Loucy (cell line): Measurements from ENCODE around the gene TPRG1L.

Experiments used
- H2AFZ ChIP-seq: fragments of 200-600 bp; sonication (generic); 2 replicates; pipeline ENCODE4 v1.6.0; 2016; ENCODE audit warnings: antibody characterized with exemption, mild to moderate bottlenecking, low read length, moderate library complexity
- H3F3A ChIP-seq: fragments of 200-600 bp; 2 replicates; pipeline ENCODE4 v1.6.0; 2016; ENCODE audit warnings: antibody characterized with exemption, low read depth, mild to moderate bottlenecking
- H3K27me3 ChIP-seq: fragments of 200-600 bp; sonication (generic); 2 replicates; pipeline ENCODE4 v1.6.1; 2014; ENCODE audit warnings: low read length, mild to moderate bottlenecking; ENCODE audit not compliant: insufficient read depth, poor library complexity, severe bottlenecking
- H3K36me3 ChIP-seq: fragments of 200-600 bp; sonication (generic); 2 replicates; pipeline ENCODE4 v1.6.1; 2016; ENCODE audit warnings: low read length; ENCODE audit not compliant: insufficient read depth
- H3K4me1 ChIP-seq: fragments of 200-600 bp; sonication (generic); 2 replicates; pipeline ENCODE4 v1.5.1; 2014; ENCODE audit warnings: low read length, mild to moderate bottlenecking; ENCODE audit not compliant: insufficient read depth, poor library complexity, severe bottlenecking
- H3K4me2 ChIP-seq: fragments of 200-600 bp; sonication (generic); 2 replicates; pipeline ENCODE4 v1.6.0; 2014; ENCODE audit warnings: antibody characterized with exemption, low read length, low read depth, mild to moderate bottlenecking; ENCODE audit not compliant: poor library complexity, severe bottlenecking
- H3K4me3 ChIP-seq: fragments of 200-600 bp; sonication (generic); 2 replicates; pipeline ENCODE4 v1.5.1; 2014; ENCODE audit warnings: low read length, mild to moderate bottlenecking, mixed read lengths; ENCODE audit not compliant: poor library complexity, severe bottlenecking
- H3K79me2 ChIP-seq: fragments of 200-600 bp; sonication (generic); 2 replicates; pipeline ENCODE4 v1.6.1; 2014; ENCODE audit warnings: low read length; ENCODE audit not compliant: insufficient read depth
- H3K9ac ChIP-seq: fragments of 200-600 bp; sonication (generic); 2 replicates; pipeline ENCODE4 v1.6.0; 2014; ENCODE audit warnings: mild to moderate bottlenecking, low read depth, low read length, moderate library complexity; ENCODE audit not compliant: poor library complexity, severe bottlenecking
- H3K9me2 ChIP-seq: fragments of 200-600 bp; sonication (generic); replicated peaks from 2 replicates; pipeline ENCODE4 v1.6.1; 2016; ENCODE audit warnings: low read depth, low read length, mixed read lengths
- H3K9me3 ChIP-seq: fragments of 200-600 bp; sonication (generic); 2 replicates; pipeline ENCODE4 v1.6.1; 2014; ENCODE audit warnings: mild to moderate bottlenecking, antibody characterized with exemption, low read length, low read depth; ENCODE audit not compliant: insufficient read depth
- H4K20me1 ChIP-seq: fragments of 200-600 bp; sonication (generic); 2 replicates; pipeline ENCODE4 v1.6.0; 2014; ENCODE audit warnings: antibody characterized with exemption, low read length, mild to moderate bottlenecking; ENCODE audit not compliant: insufficient read depth, poor library complexity, severe bottlenecking
- CTCF ChIP-seq: fragments of 200-600 bp; sonication (generic); conservative IDR thresholded peaks from 2 replicates; pipeline ENCODE4 v1.5.1; 2014; ENCODE audit warnings: mild to moderate bottlenecking, antibody characterized with exemption, low read length
- EZH2phosphoT487 ChIP-seq: fragments of 200-600 bp; IDR thresholded peaks from 2 replicates; pipeline ENCODE4 v1.6.1; 2018; ENCODE audit warnings: antibody characterized with exemption, mild to moderate bottlenecking, moderate library complexity, borderline replicate concordance

Gene TPRG1L

GRCh38 chr1:3593745-3594144 lies 31.1 kb upstream of the TPRG1L start:
- no peak overlapping the region for H3K4me2 ChIP-seq
- H2AFZ ChIP-seq: no peak overlapping the region
- H4K20me1 ChIP-seq: no peaks in the 10 kb centered on the region
- H3K9me3 ChIP-seq: no peaks in the 10 kb centered on the region
- no peaks in the 10 kb centered on the region for H3K36me3 ChIP-seq
- H3K79me2 ChIP-seq: peaks cover 2% of the 10 kb centered on the region; the same call in 1 of the 2 replicates
- no peak for TF ChIP-seq EZH2phosphoT487
- no peak for TF ChIP-seq CTCF
- H3K4me3 ChIP-seq: no peak overlapping the region
- H3K4me1 ChIP-seq: peaks cover 23% of the 10 kb centered on the region
- H3K27me3 ChIP-seq: no peaks in the 10 kb centered on the region
- no peaks in the 10 kb centered on the region for H3F3A ChIP-seq
- H3K9ac ChIP-seq: no peak overlapping the region
- no peaks in the 10 kb centered on the region for H3K9me2 ChIP-seq

DNA sequence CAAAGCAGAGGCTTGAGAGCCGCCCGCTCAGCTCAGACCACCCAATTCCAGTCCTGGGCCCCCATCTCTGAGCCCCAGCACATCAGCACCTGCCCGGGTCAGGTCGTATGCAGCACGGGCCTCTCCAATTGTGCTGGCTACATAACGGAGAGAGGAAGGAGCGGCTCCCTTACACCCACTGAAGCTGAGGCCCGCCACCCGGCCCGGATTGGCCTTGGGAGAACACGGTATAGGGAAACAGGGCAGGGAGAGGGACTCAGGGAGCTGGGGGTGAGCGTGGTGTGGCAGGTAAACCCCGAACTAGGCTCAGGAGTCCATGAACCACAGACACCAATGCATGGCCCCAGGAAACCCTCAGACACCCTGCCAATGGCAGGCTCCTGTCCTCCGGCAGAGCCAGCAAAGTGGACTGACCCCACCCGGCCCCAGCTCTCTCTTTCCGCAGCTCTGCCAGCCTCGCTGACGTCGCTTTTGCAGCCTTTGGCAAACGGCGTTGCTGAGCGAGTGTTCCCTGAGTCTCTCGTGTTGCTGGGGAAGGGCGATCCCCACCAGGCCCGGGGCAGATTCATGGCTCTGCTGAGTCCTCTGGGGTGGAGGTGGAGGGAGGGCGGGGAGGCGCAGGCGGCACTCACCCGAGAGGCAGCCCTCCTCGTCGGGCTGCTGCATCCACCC lies 30.0 kb upstream of the TPRG1L start:
- no peak for TF ChIP-seq CTCF
- no peak for TF ChIP-seq EZH2phosphoT487
- H3K9ac ChIP-seq: no peak overlapping the region
- H3F3A ChIP-seq: no peaks in the 10 kb centered on the region
- no peaks in the 10 kb centered on the region for H3K9me2 ChIP-seq
- H3K4me2 ChIP-seq: no peak overlapping the region
- H3K9me3 ChIP-seq: no peaks in the 10 kb centered on the region
- no peak overlapping the region for H2AFZ ChIP-seq
- no peaks in the 10 kb centered on the region for H3K27me3 ChIP-seq
- H3K4me1 ChIP-seq: peaks cover 34% of the 10 kb centered on the region
- peaks cover 12% of the 10 kb centered on the region; the same call in 1 of the 2 replicates for H3K79me2 ChIP-seq
- no peaks in the 10 kb centered on the region for H3K36me3 ChIP-seq
- H4K20me1 ChIP-seq: no peaks in the 10 kb centered on the region
- H3K4me3 ChIP-seq: no peak overlapping the region

GRCh38 chr1:3595949-3596348 lies 28.9 kb upstream of the TPRG1L start:
- H2AFZ ChIP-seq: no peak overlapping the region
- TF ChIP-seq EZH2phosphoT487 (no peak), CTCF (no peak)
- no peaks in the 10 kb centered on the region for H4K20me1 ChIP-seq
- H3K9ac ChIP-seq: no peak overlapping the region
- H3K9me2 ChIP-seq: no peaks in the 10 kb centered on the region
- no peak overlapping the region for H3K4me3 ChIP-seq
- H3K27me3 ChIP-seq: no peaks in the 10 kb centered on the region
- peaks cover 39% of the 10 kb centered on the region for H3K4me1 ChIP-seq
- no peaks in the 10 kb centered on the region for H3F3A ChIP-seq
- no peaks in the 10 kb centered on the region for H3K9me3 ChIP-seq
- H3K4me2 ChIP-seq: no peak overlapping the region
- peaks cover 20% of the 10 kb centered on the region; the same call in 1 of the 2 replicates for H3K79me2 ChIP-seq
- H3K36me3 ChIP-seq: no peaks in the 10 kb centered on the region
